HEK293 (cell line): ENCODE results near the gene ADRA1B.
A peak's percentile ranks its signal among the peaks of the same experiment; 100 is the strongest.

Source experiments
- CTCF ChIA-PET: fragments of 350-600 bp; formaldehyde crosslinking; extraction: SDS; loops from one replicate; lab custom pipeline; 2021; ENCODE audit warnings: antibody characterized with exemption; lab: Yijun Ruan, JAX
- POLR2A ChIA-PET: fragments of 300-600 bp; formaldehyde crosslinking; extraction: SDS; loops from one replicate; lab custom pipeline; 2020; ENCODE audit warnings: antibody characterized with exemption, inconsistent platforms; lab: Yijun Ruan, JAX
- H3K27ac ChIP-seq: fragments of 200-500 bp; sonication (Bioruptor generic); 2 replicates; pipeline ENCODE4 v1.5.1; 2014; ENCODE audit warnings: low read depth, low read length, control low read depth, inconsistent platforms; ENCODE audit errors: extremely low read depth
- H3K36me3 ChIP-seq, 2 experiments: fragments of 200-500 bp in 1 of 2; sonication (Bioruptor generic) in 1 of 2; 1 replicate in 1 of 2; 2 replicates in 1 of 2; pipeline ENCODE4 v1.5.1; 2014 to 2017; ENCODE audit warnings: inconsistent platforms in 2 of 2, low read length in 2 of 2; ENCODE audit not compliant: control insufficient read depth in 2 of 2, insufficient read depth in 1 of 2
- H3K4me1 ChIP-seq: fragments of 200-500 bp; sonication (Bioruptor generic); 2 replicates; pipeline ENCODE4 v1.5.1; 2014; ENCODE audit warnings: mild to moderate bottlenecking, low read length, inconsistent platforms; ENCODE audit not compliant: control insufficient read depth, insufficient read depth
- H3K4me3 ChIP-seq: 2 replicates; pipeline ENCODE4 v1.5.1; 2011; ENCODE audit warnings: low read depth, mild to moderate bottlenecking, control low read depth, low read length, moderate library complexity
- H3K9me3 ChIP-seq: fragments of 200-500 bp; sonication (Bioruptor generic); 2 replicates; pipeline ENCODE4 v1.5.1; 2014; ENCODE audit warnings: low read depth, low read length, inconsistent platforms; ENCODE audit not compliant: control insufficient read depth, insufficient read depth
- GLIS2 ChIP-seq: fragments of 450-650 bp; formaldehyde crosslinking; IDR thresholded peaks from 2 replicates; pipeline ENCODE4 v1.5.1; 2016; ENCODE audit warnings: missing biosample characterization, missing genetic modification characterization
- OVOL3 ChIP-seq: fragments of 450-650 bp; formaldehyde crosslinking; IDR thresholded peaks from 2 replicates; pipeline ENCODE4 v1.5.1; 2016; ENCODE audit warnings: missing biosample characterization, missing genetic modification characterization
- PATZ1 ChIP-seq: fragments of 450-650 bp; formaldehyde crosslinking; IDR thresholded peaks from 2 replicates; pipeline ENCODE4 v1.5.1; 2016; ENCODE audit warnings: missing biosample characterization, missing genetic modification characterization
- PRDM1 ChIP-seq: fragments of 450-650 bp; formaldehyde crosslinking; IDR thresholded peaks from 2 replicates; pipeline ENCODE4; 2016; ENCODE audit warnings: missing biosample characterization, missing genetic modification characterization
- REPIN1 ChIP-seq: fragments of 450-650 bp; formaldehyde crosslinking; IDR thresholded peaks from 2 replicates; pipeline ENCODE4 v1.5.1; 2017; ENCODE audit warnings: missing biosample characterization, missing genetic modification characterization, low read depth
- SCRT1 ChIP-seq: fragments of 450-650 bp; formaldehyde crosslinking; IDR thresholded peaks from 2 replicates; pipeline ENCODE4 v1.5.1; 2016; ENCODE audit warnings: missing biosample characterization, missing genetic modification characterization, borderline replicate concordance
- TCF7L2 ChIP-seq: IDR thresholded peaks from 2 replicates; pipeline ENCODE4 v1.6.1; 2011; ENCODE audit warnings: low read depth, mild to moderate bottlenecking, inconsistent platforms, low read length, moderate library complexity, borderline replicate concordance
- ZBTB1 ChIP-seq: fragments of 450-650 bp; formaldehyde crosslinking; IDR thresholded peaks from 2 replicates; pipeline ENCODE4 v1.5.1; 2016; ENCODE audit warnings: missing biosample characterization, missing genetic modification characterization
- ZFP3 ChIP-seq: fragments of 450-650 bp; formaldehyde crosslinking; IDR thresholded peaks from 2 replicates; pipeline ENCODE4 v1.5.1; 2016; ENCODE audit warnings: low read depth, missing biosample characterization, missing genetic modification characterization
- ZNF148 ChIP-seq: fragments of 450-650 bp; formaldehyde crosslinking; IDR thresholded peaks from 2 replicates; pipeline ENCODE4 v1.5.0; 2017; ENCODE audit warnings: missing biosample characterization, missing genetic modification characterization, borderline replicate concordance
- ZNF211 ChIP-seq: fragments of 450-650 bp; formaldehyde crosslinking; IDR thresholded peaks from 2 replicates; pipeline ENCODE4 v1.5.1; 2016; ENCODE audit warnings: low read depth, missing biosample characterization, missing genetic modification characterization
- ZNF302 ChIP-seq: fragments of 450-650 bp; formaldehyde crosslinking; IDR thresholded peaks from 2 replicates; pipeline ENCODE4 v1.5.1; 2016; ENCODE audit warnings: missing biosample characterization, missing genetic modification characterization, low read depth
- ZNF350 ChIP-seq: fragments of 450-650 bp; formaldehyde crosslinking; IDR thresholded peaks from 2 replicates; pipeline ENCODE4 v1.5.0; 2017; ENCODE audit warnings: missing biosample characterization, mild to moderate bottlenecking, missing genetic modification characterization
- ZNF354C ChIP-seq: fragments of 450-650 bp; formaldehyde crosslinking; IDR thresholded peaks from 2 replicates; pipeline ENCODE4 v1.5.1; 2016; ENCODE audit warnings: missing biosample characterization, missing genetic modification characterization, low read depth, borderline replicate concordance
- ZNF596 ChIP-seq: fragments of 450-650 bp; IDR thresholded peaks from 2 replicates; pipeline ENCODE4 v1.5.0; 2018; ENCODE audit warnings: missing biosample characterization, mild to moderate bottlenecking, missing genetic modification characterization, moderate library complexity
- ZNF660 ChIP-seq: fragments of 450-650 bp; IDR thresholded peaks from 2 replicates; pipeline ENCODE4 v1.5.1; 2018; ENCODE audit warnings: missing biosample characterization, mild to moderate bottlenecking, missing genetic modification characterization
- ZNF830 ChIP-seq: fragments of 450-650 bp; IDR thresholded peaks from 2 replicates; pipeline ENCODE4 v1.5.0; 2018; ENCODE audit warnings: missing biosample characterization, missing genetic modification characterization, low read depth, mild to moderate bottlenecking, moderate library complexity
- ZSCAN5A ChIP-seq: fragments of 450-650 bp; formaldehyde crosslinking; IDR thresholded peaks from 2 replicates; pipeline ENCODE4 v1.5.1; 2016; ENCODE audit warnings: missing biosample characterization, missing genetic modification characterization
- TF ChIP-seq, protein P1 (sequence below): fragments of 450-650 bp; formaldehyde crosslinking; IDR thresholded peaks from 2 replicates; pipeline ENCODE4 v1.5.1; 2016; ENCODE audit warnings: missing biosample characterization, missing genetic modification characterization
- TF ChIP-seq, protein P2 (sequence below): fragments of 450-650 bp; formaldehyde crosslinking; IDR thresholded peaks from 2 replicates; pipeline ENCODE4 v1.5.1; 2016; ENCODE audit warnings: missing biosample characterization, missing genetic modification characterization, borderline replicate concordance
- TF ChIP-seq, protein P3 (sequence below): fragments of 450-650 bp; formaldehyde crosslinking; IDR thresholded peaks from 2 replicates; pipeline ENCODE4; 2016; ENCODE audit warnings: missing biosample characterization, missing genetic modification characterization

The ADRA1B gene

GRCh38 chr5:159874263-159874662, 42.0 kb upstream of the ADRA1B start (continued):
- TF ChIP-seq ZNF660 (tag by site-specific recombination) = peak; percentile 79
- TF ChIP-seq GLIS2 (tag by site-specific recombination) = no peak
- 0 out of 2 replicates have a peak, but pooled peaks have one; percentile 18 for TF ChIP-seq PATZ1

DNA sequence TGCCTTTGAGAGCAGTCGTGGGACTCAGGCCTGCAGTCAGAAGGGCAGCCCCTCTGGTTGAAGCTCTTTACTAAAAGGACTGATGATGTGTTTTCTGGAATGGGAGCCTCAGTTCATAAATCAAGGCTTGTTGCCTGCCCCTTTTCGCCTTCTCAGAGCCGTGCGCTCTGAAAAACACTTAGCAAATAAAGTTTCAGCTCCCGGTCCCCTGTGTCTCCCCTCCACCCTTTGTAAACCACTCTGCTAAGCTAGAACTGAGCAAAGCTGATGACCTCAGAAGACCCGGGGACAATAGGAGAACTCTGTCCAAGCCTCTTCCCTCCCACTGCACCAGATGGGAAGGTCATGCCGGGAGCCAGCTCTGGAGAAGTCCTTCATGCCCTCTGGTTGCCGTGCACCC, 39.3 kb upstream of the ADRA1B start:
- no peaks in the 10 kb centered on the region for H3K9me3 ChIP-seq
- H3K4me3 ChIP-seq = no peak overlapping the region
- TF ChIP-seq ZNF350 (tag by site-specific recombination) (no peak), ZNF830 (tag by site-specific recombination) (no peak), ZSCAN5A (tag by site-specific recombination) (no peak), ZFP3 (tag by site-specific recombination) (no peak), SCRT1 (no peak), OVOL3 (tag by site-specific recombination) (no peak), ZNF302 (tag by site-specific recombination) (no peak), ZNF148 (tag by site-specific recombination) (no peak), ZNF211 (tag by site-specific recombination) (no peak), ZBTB1 (tag by site-specific recombination) (no peak), TCF7L2 (no peak), REPIN1 (no peak)
- TF ChIP-seq, protein P1, sequence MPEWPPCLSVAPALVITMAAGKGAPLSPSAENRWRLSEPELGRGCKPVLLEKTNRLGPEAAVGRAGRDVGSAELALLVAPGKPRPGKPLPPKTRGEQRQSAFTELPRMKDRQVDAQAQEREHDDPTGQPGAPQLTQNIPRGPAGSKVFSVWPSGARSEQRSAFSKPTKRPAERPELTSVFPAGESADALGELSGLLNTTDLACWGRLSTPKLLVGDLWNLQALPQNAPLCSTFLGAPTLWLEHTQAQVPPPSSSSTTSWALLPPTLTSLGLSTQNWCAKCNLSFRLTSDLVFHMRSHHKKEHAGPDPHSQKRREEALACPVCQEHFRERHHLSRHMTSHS (tag by site-specific recombination) = no peak
- TF ChIP-seq, all 188 proteins: peak for 0
- POLR2A ChIA-PET = interaction anchor here (0.6 kb wide), 1 partner anchor 95 kb away, joined by 4 read pairs; no protein-coding TSS in a partner anchor
- CTCF ChIA-PET = interaction anchor here (0.6 kb wide), 1 partner anchor 19 kb away, joined by 4 read pairs; no protein-coding TSS in a partner anchor
- Histone ChIP-seq H3K4me1 (peaks cover 7% of the 10 kb centered on the region), H3K36me3 (no peaks in the 10 kb centered on the region), H3K27ac (no peak overlapping the region)

DNA sequence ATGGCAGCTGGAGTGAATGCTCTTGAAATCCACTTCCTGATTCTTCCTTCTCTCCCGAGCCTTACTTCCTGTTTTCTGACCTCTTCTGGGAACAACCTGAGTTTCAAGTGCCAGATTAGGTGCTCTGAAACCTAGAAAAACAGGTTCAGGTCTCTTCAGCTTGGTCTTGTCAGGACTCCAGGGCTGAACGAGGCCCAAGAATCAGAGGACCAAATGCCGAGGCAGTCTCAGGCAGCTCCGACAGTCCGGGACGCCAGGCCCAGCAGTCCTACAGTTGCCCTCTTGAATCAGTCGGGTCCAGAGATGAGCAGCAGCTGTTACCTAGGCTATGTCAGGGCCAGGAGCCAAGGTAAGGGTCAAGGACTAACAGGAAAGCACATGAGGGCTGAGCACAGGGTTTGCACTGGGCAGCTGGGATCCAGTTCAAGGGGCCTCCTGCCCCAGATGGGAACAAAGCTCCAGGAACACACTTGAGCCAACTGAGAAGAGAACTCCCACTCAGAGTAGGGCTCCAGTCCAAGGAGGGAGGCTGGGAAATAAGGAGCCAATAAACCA, 38.3 kb upstream of the ADRA1B start:
- Histone ChIP-seq H3K9me3 (no peaks in the 10 kb centered on the region), H3K36me3 (no peaks in the 10 kb centered on the region), H3K4me3 (no peak overlapping the region), H3K27ac (no peak overlapping the region), H3K4me1 (peaks cover 7% of the 10 kb centered on the region)
- ChIA-PET POLR2A (interaction anchor here (0.5 to 0.8 kb wide), 2 partner anchors 29 to 203 kb away, joined by 3 to 5 read pairs; no protein-coding TSS in a partner anchor), CTCF (interaction anchor here (0.6 kb wide), 1 partner anchor 433 kb away, joined by 3 read pairs; no protein-coding TSS in a partner anchor)
- no peak for TF ChIP-seq ZNF596 (tag by site-specific recombination)
- TF ChIP-seq, protein P2, sequence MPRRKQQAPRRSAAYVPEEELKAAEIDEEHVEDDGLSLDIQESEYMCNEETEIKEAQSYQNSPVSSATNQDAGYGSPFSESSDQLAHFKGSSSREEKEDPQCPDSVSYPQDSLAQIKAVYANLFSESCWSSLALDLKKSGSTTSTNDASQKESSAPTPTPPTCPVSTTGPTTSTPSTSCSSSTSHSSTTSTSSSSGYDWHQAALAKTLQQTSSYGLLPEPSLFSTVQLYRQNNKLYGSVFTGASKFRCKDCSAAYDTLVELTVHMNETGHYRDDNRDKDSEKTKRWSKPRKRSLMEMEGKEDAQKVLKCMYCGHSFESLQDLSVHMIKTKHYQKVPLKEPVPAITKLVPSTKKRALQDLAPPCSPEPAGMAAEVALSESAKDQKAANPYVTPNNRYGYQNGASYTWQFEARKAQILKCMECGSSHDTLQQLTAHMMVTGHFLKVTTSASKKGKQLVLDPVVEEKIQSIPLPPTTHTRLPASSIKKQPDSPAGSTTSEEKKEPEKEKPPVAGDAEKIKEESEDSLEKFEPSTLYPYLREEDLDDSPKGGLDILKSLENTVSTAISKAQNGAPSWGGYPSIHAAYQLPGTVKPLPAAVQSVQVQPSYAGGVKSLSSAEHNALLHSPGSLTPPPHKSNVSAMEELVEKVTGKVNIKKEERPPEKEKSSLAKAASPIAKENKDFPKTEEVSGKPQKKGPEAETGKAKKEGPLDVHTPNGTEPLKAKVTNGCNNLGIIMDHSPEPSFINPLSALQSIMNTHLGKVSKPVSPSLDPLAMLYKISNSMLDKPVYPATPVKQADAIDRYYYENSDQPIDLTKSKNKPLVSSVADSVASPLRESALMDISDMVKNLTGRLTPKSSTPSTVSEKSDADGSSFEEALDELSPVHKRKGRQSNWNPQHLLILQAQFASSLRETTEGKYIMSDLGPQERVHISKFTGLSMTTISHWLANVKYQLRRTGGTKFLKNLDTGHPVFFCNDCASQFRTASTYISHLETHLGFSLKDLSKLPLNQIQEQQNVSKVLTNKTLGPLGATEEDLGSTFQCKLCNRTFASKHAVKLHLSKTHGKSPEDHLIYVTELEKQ = no peak
- TF ChIP-seq PRDM1 = no peak
- no peak for TF ChIP-seq ZNF354C (tag by site-specific recombination)
- TF ChIP-seq, protein P3, sequence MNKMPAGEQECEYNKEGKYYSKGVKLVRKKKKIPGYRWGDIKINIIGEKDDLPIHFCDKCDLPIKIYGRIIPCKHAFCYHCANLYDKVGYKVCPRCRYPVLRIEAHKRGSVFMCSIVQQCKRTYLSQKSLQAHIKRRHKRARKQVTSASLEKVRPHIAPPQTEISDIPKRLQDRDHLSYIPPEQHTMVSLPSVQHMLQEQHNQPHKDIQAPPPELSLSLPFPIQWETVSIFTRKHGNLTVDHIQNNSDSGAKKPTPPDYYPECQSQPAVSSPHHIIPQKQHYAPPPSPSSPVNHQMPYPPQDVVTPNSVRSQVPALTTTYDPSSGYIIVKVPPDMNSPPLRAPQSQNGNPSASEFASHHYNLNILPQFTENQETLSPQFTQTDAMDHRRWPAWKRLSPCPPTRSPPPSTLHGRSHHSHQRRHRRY (tag by site-specific recombination) = no peak
- no peak for TF ChIP-seq GLIS2 (tag by site-specific recombination)
